Endothelial cell of umbilical vein (primary cell): ENCODE data around the gene HUNK.

Experiments used
- CTCF ChIP-seq, 2 donors: IDR thresholded peaks; 1 replicate in 1 of 2; 2 replicates in 1 of 2; pipeline ENCODE4 v1.5.1; 2011; ENCODE audit warnings: low read length in 2 of 2, mild to moderate bottlenecking in 2 of 2, moderate library complexity in 2 of 2, control low read depth in 1 of 2, inconsistent platforms in 1 of 2, low read depth in 1 of 2; ENCODE audit not compliant: insufficient read depth in 1 of 2; ENCODE audit errors: extremely low read depth in 1 of 2
- POLR2A ChIP-seq: IDR thresholded peaks from 2 replicates; pipeline ENCODE4 v1.6.1; 2012; ENCODE audit warnings: low read depth, mild to moderate bottlenecking, control low read depth, low read length

GRCh38 chr21:31882711-31883110 lies 9.9 kb downstream of the HUNK start:
- TF ChIP-seq CTCF (IDR thresholded peaks at IDR 0.05; ENCODE audit: extremely low read depth in 1 of 2, insufficient read depth in 1 of 2, low read depth in 1 of 2, low read length in 2 of 2) (no peak), POLR2A (no peak)
